SU-DHL-6 (cell line): Measurements from ENCODE around the gene FGFBP2.

Source experiments
- CTCF ChIP-seq: fragments of 200-600 bp; sonication (generic); IDR thresholded peaks from one replicate; pipeline ENCODE4 v1.5.1; 2017; ENCODE audit warnings: antibody characterized with exemption, mild to moderate bottlenecking, low read length, moderate library complexity; ENCODE audit not compliant: insufficient read depth, poor library complexity, severe bottlenecking
- EZH2phosphoT487 ChIP-seq: fragments of 200-600 bp; sonication (generic), shearing (Covaris generic); conservative IDR thresholded peaks from 2 replicates; pipeline ENCODE4 v1.6.1; 2018; ENCODE audit warnings: mild to moderate bottlenecking, antibody characterized with exemption, low read length, moderate library complexity, mixed read lengths

GRCh38 chr4:15914291-15914690, 48.7 kb downstream of the FGFBP2 start:
- TF ChIP-seq CTCF (no peak), EZH2phosphoT487 (no peak)
